ENCODE results near the gene MYCT1.

- no peak for TF ChIP-seq MAX (CRISPR knock-in tag; IDR thresholded peaks at IDR 0.05)
- TF ChIP-seq JUN (CRISPR knock-in tag; IDR thresholded peaks at IDR 0.05) = no peak
These were observed 17.5 kb upstream of the MYCT1 start for GRCh38 chr6:152680151-152680550.

All from WTC11 (cell line).